Sigmoid colon (tissue), 4 donors: ENCODE measurements around the gene PRLR.

ENCODE experiments used
- POLR2A ChIP-seq, 2 donors: fragments of 450-650 bp; IDR thresholded peaks; one replicate each; pipeline ENCODE4 v1.6.1; 2016; ENCODE audit warnings: antibody characterized with exemption in 2 of 2, mild to moderate bottlenecking in 2 of 2, moderate library complexity in 2 of 2
- POLR2AphosphoS5 ChIP-seq, 4 donors: sonication (generic); formaldehyde crosslinking; IDR thresholded peaks; one replicate each; pipeline ENCODE4 v1.6.1; 2017; ENCODE audit warnings: antibody characterized with exemption in 4 of 4
- TF ChIP-seq, protein P1 (sequence below), 4 experiments: fragments of 450-650 bp in 3 of 4; fragments of 200-600 bp in 1 of 4; IDR thresholded peaks; one replicate each; pipeline ENCODE4 v1.5.1; 2016 to 2019; ENCODE audit warnings: antibody characterized with exemption in 4 of 4, mild to moderate bottlenecking in 3 of 4, moderate library complexity in 2 of 4

DNA sequence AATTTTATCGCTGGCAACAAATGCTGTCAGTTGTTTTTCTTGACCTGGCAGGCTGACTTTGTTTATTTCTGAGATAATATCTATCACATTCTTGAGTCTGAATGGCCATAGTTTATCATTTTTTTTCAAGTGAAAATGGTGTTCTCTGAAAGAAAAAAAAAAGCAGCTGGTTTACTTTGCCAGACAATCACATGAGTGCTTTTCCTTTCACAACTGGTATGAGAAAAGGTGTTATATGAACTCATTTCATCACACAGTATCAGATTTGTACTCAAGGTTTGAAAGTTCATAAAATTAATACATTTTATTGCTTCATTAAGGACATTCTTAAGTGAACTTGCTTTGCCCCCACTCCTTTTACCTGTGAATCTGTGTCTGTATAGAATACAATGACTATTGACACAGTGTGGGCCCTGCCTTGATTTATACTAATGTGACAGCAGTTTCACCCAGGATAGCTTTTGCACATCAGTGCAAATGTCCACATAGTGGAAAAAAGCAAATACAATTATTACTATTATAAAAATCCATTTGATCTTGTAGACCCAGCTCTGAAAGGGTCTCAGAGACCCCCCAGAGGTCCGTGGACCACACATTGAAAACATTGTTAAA is 33.1 kb upstream of the PRLR start:
- TF ChIP-seq, protein P1, sequence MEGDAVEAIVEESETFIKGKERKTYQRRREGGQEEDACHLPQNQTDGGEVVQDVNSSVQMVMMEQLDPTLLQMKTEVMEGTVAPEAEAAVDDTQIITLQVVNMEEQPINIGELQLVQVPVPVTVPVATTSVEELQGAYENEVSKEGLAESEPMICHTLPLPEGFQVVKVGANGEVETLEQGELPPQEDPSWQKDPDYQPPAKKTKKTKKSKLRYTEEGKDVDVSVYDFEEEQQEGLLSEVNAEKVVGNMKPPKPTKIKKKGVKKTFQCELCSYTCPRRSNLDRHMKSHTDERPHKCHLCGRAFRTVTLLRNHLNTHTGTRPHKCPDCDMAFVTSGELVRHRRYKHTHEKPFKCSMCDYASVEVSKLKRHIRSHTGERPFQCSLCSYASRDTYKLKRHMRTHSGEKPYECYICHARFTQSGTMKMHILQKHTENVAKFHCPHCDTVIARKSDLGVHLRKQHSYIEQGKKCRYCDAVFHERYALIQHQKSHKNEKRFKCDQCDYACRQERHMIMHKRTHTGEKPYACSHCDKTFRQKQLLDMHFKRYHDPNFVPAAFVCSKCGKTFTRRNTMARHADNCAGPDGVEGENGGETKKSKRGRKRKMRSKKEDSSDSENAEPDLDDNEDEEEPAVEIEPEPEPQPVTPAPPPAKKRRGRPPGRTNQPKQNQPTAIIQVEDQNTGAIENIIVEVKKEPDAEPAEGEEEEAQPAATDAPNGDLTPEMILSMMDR (IDR thresholded peaks at IDR 0.05): no peak
- TF ChIP-seq POLR2A (IDR thresholded peaks at IDR 0.05) (no peak), POLR2AphosphoS5 (IDR thresholded peaks at IDR 0.05) (no peak)
